KOPT-K1 (cell line): ENCODE results near the gene CDC42EP4.

Experiments used
- H3K27ac ChIP-seq: fragments of 200-600 bp; sonication (generic); 2 replicates; pipeline ENCODE4 v1.5.1; 2016; ENCODE audit warnings: antibody characterized with exemption, mild to moderate bottlenecking, low read depth, low read length; ENCODE audit not compliant: poor library complexity, severe bottlenecking
- H3K36me3 ChIP-seq: fragments of 200-600 bp; sonication (generic); 2 replicates; pipeline ENCODE4 v1.5.1; 2017; ENCODE audit warnings: antibody characterized with exemption, mild to moderate bottlenecking, low read length, moderate library complexity; ENCODE audit not compliant: insufficient read depth
- H3K9me3 ChIP-seq: fragments of 200-600 bp; sonication (generic); 2 replicates; pipeline ENCODE4 v1.5.1; 2017; ENCODE audit warnings: antibody characterized with exemption, low read length, mild to moderate bottlenecking; ENCODE audit not compliant: insufficient read depth, poor library complexity, severe bottlenecking

Gene CDC42EP4

GRCh38 chr17:73250851-73251640 lies 60.8 kb downstream of the CDC42EP4 start:
- Histone ChIP-seq H3K36me3 (peaks cover 38% of the 10 kb centered on the region), H3K27ac (no peak overlapping the region), H3K9me3 (no peaks in the 10 kb centered on the region)

GRCh38 chr17:73249700-73250099 lies 62.1 kb downstream of the CDC42EP4 start:
- H3K27ac ChIP-seq = no peak overlapping the region
- peaks cover 51% of the 10 kb centered on the region for H3K36me3 ChIP-seq
- no peaks in the 10 kb centered on the region for H3K9me3 ChIP-seq

GRCh38 chr17:73248532-73248931 lies 63.3 kb downstream of the CDC42EP4 start:
- Histone ChIP-seq H3K9me3 (no peaks in the 10 kb centered on the region), H3K27ac (no peak overlapping the region), H3K36me3 (peaks cover 63% of the 10 kb centered on the region)

- H3K9me3 ChIP-seq = no peaks in the 10 kb centered on the region
- H3K27ac ChIP-seq = no peak overlapping the region
- peaks cover 71% of the 10 kb centered on the region for H3K36me3 ChIP-seq
Measured at GRCh38 chr17:73247726-73248125, 64.1 kb downstream of the CDC42EP4 start.

GRCh38 chr17:73240561-73240960 lies 71.2 kb downstream of the CDC42EP4 start:
- peaks cover 97% of the 10 kb centered on the region for H3K36me3 ChIP-seq
- H3K27ac ChIP-seq = no peak overlapping the region
- no peaks in the 10 kb centered on the region for H3K9me3 ChIP-seq

GRCh38 chr17:73237714-73238113 lies 74.1 kb downstream of the CDC42EP4 start:
- no peak overlapping the region for H3K27ac ChIP-seq
- peaks cover 83% of the 10 kb centered on the region for H3K36me3 ChIP-seq
- no peaks in the 10 kb centered on the region for H3K9me3 ChIP-seq

GRCh38 chr17:73234736-73235135 lies 77.1 kb downstream of the CDC42EP4 start:
- Histone ChIP-seq H3K36me3 (peaks cover 56% of the 10 kb centered on the region), H3K27ac (no peak overlapping the region), H3K9me3 (no peaks in the 10 kb centered on the region)
